HFF-Myc (cell line): Measurements from ENCODE around the gene UBR1.
"Not testable (repeated sequence)": the region's sequence is repeated elsewhere in the genome, so short reads cannot be mapped to it uniquely, and the experiment has no call there.

Experiments used
- DNase-seq: peaks from one replicate; pipeline ENCODE4 v3.0.0-alpha.2; 2011; ENCODE audit warnings: low read depth; ENCODE audit errors: extremely low read depth
- H3K4me3 ChIP-seq: replicated peaks from 2 replicates; pipeline ENCODE4 v1.5.1; 2011; ENCODE audit warnings: low read depth, mild to moderate bottlenecking, control low read depth, low read length
- CTCF ChIP-seq: IDR thresholded peaks from 2 replicates; pipeline ENCODE4 v1.5.1; 2012; ENCODE audit warnings: mild to moderate bottlenecking, low read depth, low read length, control low read depth; ENCODE audit errors: missing control alignments

Gene UBR1

GRCh38 chr15:43143203-43143941, 37.5 kb upstream of the UBR1 start:
- H3K4me3 ChIP-seq: no peak overlapping the region
- no peak for DNase-seq
- TF ChIP-seq CTCF: no peak

- no peak overlapping the region for H3K4me3 ChIP-seq
- no peak for DNase-seq
- no peak for TF ChIP-seq CTCF
Observed at GRCh38 chr15:43135351-43135750, 29.5 kb upstream of the UBR1 start.

- no peak for TF ChIP-seq CTCF
- peak overlapping the region; percentile 71 for H3K4me3 ChIP-seq
- DNase-seq: no peak
Observed at GRCh38 chr15:43134157-43134635, 28.4 kb upstream of the UBR1 start.

- TF ChIP-seq CTCF: no peak
- peak; percentile 11 for DNase-seq
- H3K4me3 ChIP-seq: peak within 1 kb of the TSS; percentile 71
Observed at GRCh38 chr15:43133430-43134156, 27.8 kb upstream of the UBR1 start, which contains the start of gene TMEM62. Gene TMEM62 (plus strand): TSS chr15:43133586. CDS start chr15:43133803, 217 bp downstream.

GRCh38 chr15:43132830-43133429, 27.1 kb upstream of the UBR1 start:
- DNase-seq: no peak
- H3K4me3 ChIP-seq: peak overlapping the region; percentile 71
- TF ChIP-seq CTCF: no peak

GRCh38 chr15:43128980-43129335, 23.1 kb upstream of the UBR1 start:
- no peak for DNase-seq
- H3K4me3 ChIP-seq: no peak overlapping the region
- no peak for TF ChIP-seq CTCF

- DNase-seq: not testable (repeated sequence)
Observed at GRCh38 chr15:43128174-43128979, 22.5 kb upstream of the UBR1 start.

More at GRCh38 chr15:43128174-43128979, 22.5 kb upstream of the UBR1 start:
- H3K4me3 ChIP-seq: not testable (repeated sequence)
